Natural killer cell treated with Interleukin-12 subunit alpha and Interleukin-12 subunit beta and Interleukin-15 and Interleukin-18, amount 100 ng/mL, for 72 hours (primary cell): ENCODE results near the gene CCDC157. TPM values are rescaled to one million over a fixed set of nuclear protein-coding genes. Genes with fewer than 3 reads are reported as not detected.
"Not testable (repeated sequence)": the region's sequence is repeated elsewhere in the genome, so short reads cannot be mapped to it uniquely, and the experiment has no call there.

Experiments used
- ATAC-seq, 2 donors: fragments of 150-1000 bp; cut with Tn5 transposase in 1 of 2; sonication (Bioruptor Pico), chemical (Tn5 transposase) in 1 of 2; 2 replicates each; pipeline ENCODE4 v1.10.0; 2021
- DNase-seq: peaks from one replicate; pipeline ENCODE4 v3.0.0; 2022; ENCODE audit warnings: low spot score
- H3K27ac Mint-ChIP-seq, 2 donors: 1 replicate in 1 of 2; 2 replicates in 1 of 2; pipeline ENCODE4 v1.8.0; 2022; ENCODE audit warnings: mixed read lengths in 2 of 2, mild to moderate bottlenecking in 1 of 2, moderate library complexity in 1 of 2
- H3K27me3 Mint-ChIP-seq, 2 donors: 1 replicate in 1 of 2; 2 replicates in 1 of 2; pipeline ENCODE4 v1.8.0; 2022; ENCODE audit warnings: mixed read lengths in 2 of 2
- H3K36me3 Mint-ChIP-seq: one replicate; pipeline ENCODE4 v1.8.0; 2022; ENCODE audit warnings: mixed read lengths
- H3K4me1 Mint-ChIP-seq, 2 donors: 1 replicate in 1 of 2; 2 replicates in 1 of 2; pipeline ENCODE4 v1.8.0; 2022; ENCODE audit warnings: low read depth in 2 of 2, mixed read lengths in 2 of 2, mild to moderate bottlenecking in 1 of 2
- H3K4me3 Mint-ChIP-seq: one replicate; pipeline ENCODE4 v1.8.0; 2022; ENCODE audit warnings: mixed read lengths
- H3K9me3 Mint-ChIP-seq: 2 replicates; pipeline ENCODE4 v1.8.0; 2022; ENCODE audit warnings: mixed read lengths
- total RNA-seq, 2 donors: library from RNA; stranded (reverse); gene quantifications; one replicate each; pipeline ENCODE4 v1.2.3, GENCODE V29; 2022

Gene CCDC157
- total RNA-seq, 2 donors from 2014 or later: 3.3 to 6.8 TPM

DNA sequence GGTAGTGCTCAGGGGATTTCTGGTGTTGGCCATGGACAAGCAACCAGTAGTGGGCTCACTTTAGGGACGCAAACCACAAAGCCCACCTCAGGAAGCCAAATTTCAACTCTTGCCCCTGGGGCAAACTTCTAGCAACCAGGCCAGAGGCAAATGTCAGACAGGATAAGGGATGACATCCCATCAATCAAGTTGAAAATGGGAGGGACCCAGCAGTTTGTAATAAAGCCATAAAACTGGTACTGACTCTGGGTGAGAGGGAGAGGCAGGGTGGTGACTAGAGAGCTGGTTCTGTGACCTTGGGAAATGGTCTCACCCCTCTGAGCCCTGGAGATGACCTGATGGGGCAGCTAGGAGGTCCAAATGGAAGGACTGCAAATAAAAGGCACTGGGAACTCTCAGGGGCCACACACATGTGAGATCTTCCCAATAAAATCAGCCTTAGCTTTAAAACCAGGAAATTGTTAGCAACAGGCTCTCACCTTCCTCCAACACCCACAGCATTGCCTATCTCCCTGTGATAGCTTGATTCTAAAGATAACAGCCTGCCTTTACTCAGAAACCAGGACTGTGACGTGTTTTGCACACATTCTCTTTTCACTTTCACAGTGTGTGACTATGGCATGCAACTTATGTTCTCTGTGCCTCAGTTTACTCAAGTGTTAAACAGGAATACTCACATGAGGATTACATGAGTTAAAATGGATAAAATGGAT lies 23.7 kb upstream of the CCDC157 start:
- Mint-ChIP-seq H3K4me1 (no peaks in the 10 kb centered on the region), H3K9me3 (no peaks in the 10 kb centered on the region), H3K4me3 (no peak overlapping the region), H3K27me3 (no peaks in the 10 kb centered on the region), H3K27ac (no peak overlapping the region), H3K36me3 (peaks cover 6% of the 10 kb centered on the region)
- ATAC-seq (no peak), DNase-seq (no peak)

DNA sequence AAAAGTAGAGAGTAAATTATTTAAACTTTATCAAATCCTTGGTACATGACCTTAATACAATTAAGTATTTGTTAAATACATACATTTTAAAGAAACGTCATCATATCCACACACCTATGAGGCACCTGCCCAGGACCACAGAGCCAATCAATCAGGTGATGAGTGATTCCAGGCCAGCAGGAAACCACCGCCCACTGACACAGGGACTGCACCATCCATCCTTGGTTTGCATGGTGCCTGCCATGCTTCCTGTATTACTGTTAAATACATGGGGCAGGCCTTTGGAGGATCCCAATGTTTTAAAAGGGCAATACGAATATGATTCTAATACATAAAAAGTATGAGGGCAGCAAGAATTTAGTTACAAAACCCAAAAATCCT lies 23.1 kb upstream of the CCDC157 start:
- Mint-ChIP-seq H3K36me3 (peaks cover 9% of the 10 kb centered on the region), H3K9me3 (no peaks in the 10 kb centered on the region), H3K27me3 (no peaks in the 10 kb centered on the region), H3K27ac (no peak overlapping the region), H3K4me3 (no peak overlapping the region), H3K4me1 (no peaks in the 10 kb centered on the region)
- ATAC-seq (no peak), DNase-seq (no peak)

- H3K4me1 Mint-ChIP-seq: no peaks in the 10 kb centered on the region
- DNase-seq (no peak), ATAC-seq (no peak)
- H3K4me3 Mint-ChIP-seq: no peak overlapping the region
- H3K9me3 Mint-ChIP-seq: no peaks in the 10 kb centered on the region
- peaks cover 10% of the 10 kb centered on the region for H3K36me3 Mint-ChIP-seq
- no peaks in the 10 kb centered on the region for H3K27me3 Mint-ChIP-seq
- H3K27ac Mint-ChIP-seq: no peak overlapping the region
These were observed 22.2 kb upstream of the CCDC157 start for GRCh38 chr22:30334646-30335045.

DNA sequence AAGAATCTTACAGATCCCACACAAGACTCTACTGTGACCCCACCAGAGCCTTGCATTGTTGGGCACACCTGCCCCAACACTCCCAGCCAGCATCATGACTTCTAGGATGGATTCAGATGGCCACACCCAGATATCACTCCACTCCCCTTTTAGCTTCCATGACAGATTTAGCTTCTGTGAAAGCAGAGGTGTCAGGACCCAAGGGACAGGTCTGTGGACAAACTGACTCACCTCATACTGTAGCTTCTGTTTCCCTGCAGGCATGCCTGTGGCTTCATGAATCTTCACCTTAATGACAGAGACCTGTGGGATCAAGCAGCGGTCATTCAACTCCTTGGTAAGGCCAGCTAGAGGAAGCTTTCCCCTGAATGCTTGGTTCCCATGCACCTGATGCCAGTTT lies 21.6 kb upstream of the CCDC157 start:
- DNase-seq (no peak), ATAC-seq (no peak)
- Mint-ChIP-seq H3K27ac (peak overlapping the region in 1 of 2 donors; percentile 19), H3K27me3 (no peaks in the 10 kb centered on the region), H3K36me3 (peaks cover 9% of the 10 kb centered on the region), H3K4me1 (no peaks in the 10 kb centered on the region), H3K9me3 (no peaks in the 10 kb centered on the region), H3K4me3 (no peak overlapping the region)

- no peaks in the 10 kb centered on the region for H3K9me3 Mint-ChIP-seq
- H3K36me3 Mint-ChIP-seq: peaks cover 4% of the 10 kb centered on the region
- no peaks in the 10 kb centered on the region for H3K27me3 Mint-ChIP-seq
- ATAC-seq (no peak), DNase-seq (no peak)
- no peak overlapping the region for H3K27ac Mint-ChIP-seq
- H3K4me1 Mint-ChIP-seq: no peaks in the 10 kb centered on the region
- no peak overlapping the region for H3K4me3 Mint-ChIP-seq
These were observed 19.9 kb upstream of the CCDC157 start for GRCh38 chr22:30336752-30337460.

DNA sequence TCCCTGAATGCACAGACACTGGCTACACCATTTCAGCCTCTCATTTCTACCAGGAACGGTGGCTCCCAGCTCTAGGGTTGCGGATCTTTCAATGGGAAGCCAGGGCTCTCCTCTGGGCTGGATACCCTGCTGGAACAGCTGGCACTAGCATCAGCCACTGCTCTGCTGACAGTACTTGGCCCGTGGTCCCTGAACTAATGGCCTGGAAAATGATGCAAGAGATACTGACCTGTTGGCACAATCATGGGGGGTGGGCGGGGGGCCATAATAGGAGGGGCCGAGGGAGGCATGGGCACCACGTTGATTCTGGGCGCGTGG lies 19.4 kb upstream of the CCDC157 start:
- peaks cover 4% of the 10 kb centered on the region for H3K36me3 Mint-ChIP-seq
- no peak overlapping the region for H3K4me3 Mint-ChIP-seq
- no peak for ATAC-seq

GRCh38 chr22:30338341-30338740 lies 18.5 kb upstream of the CCDC157 start:
- not testable (repeated sequence) for H3K27ac Mint-ChIP-seq, H3K4me1 Mint-ChIP-seq, H3K9me3 Mint-ChIP-seq, H3K36me3 Mint-ChIP-seq, DNase-seq, ATAC-seq, H3K27me3 Mint-ChIP-seq, H3K4me3 Mint-ChIP-seq

More for the DNA sequence above, 19.4 kb upstream of the CCDC157 start:
- no peak for DNase-seq
- Mint-ChIP-seq H3K27ac (no peak overlapping the region), H3K4me1 (no peaks in the 10 kb centered on the region), H3K9me3 (no peaks in the 10 kb centered on the region), H3K27me3 (no peaks in the 10 kb centered on the region)

GRCh38 chr22:30338802-30339201 lies 18.0 kb upstream of the CCDC157 start:
- H3K9me3 Mint-ChIP-seq: no peaks in the 10 kb centered on the region
- no peak overlapping the region for H3K27ac Mint-ChIP-seq
- no peaks in the 10 kb centered on the region for H3K4me1 Mint-ChIP-seq
- no peak overlapping the region for H3K4me3 Mint-ChIP-seq
- ATAC-seq (no peak), DNase-seq (no peak)
- H3K36me3 Mint-ChIP-seq: peaks cover 11% of the 10 kb centered on the region
- no peaks in the 10 kb centered on the region for H3K27me3 Mint-ChIP-seq

DNA sequence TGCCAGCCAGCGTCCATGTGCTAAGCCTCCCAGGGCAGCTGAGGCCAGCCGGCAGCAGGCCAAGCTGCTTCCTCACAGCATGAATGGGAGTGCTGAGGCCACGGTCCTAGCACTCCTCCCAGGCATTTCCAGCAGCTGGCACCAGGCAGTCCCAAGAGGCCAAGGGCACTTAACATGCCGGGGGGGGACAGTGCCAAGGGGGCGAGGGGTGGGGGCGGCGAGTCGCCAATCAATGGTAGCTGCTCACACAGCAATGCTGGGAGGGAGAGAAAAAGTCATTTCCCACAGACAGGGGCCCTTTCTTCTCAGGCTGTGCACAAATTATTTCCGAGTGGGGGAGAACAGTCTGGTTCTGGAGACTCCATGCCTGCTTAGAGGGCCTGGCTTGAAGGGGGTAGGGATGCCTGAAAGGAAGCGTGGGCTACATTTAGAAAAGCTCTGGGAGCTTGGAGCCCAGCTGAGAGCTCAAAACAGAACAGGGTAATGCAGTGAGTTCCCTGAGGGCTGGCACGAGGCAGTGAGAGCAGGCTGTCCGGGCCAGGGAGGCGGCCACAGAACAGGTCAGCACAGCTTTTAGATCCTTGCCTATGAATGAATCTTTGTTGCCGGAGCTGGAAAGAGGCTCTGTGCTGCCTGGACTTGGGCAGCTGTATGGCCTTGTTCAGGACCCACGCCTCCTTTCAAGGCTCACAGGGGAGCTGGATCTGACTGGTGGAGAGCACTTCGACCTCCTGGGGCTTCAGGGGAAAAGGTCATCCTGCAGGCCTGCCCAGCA lies 15.7 kb upstream of the CCDC157 start:
- DNase-seq: no peak
- Mint-ChIP-seq H3K4me3 (no peak overlapping the region), H3K9me3 (no peaks in the 10 kb centered on the region), H3K4me1 (no peaks in the 10 kb centered on the region), H3K27me3 (no peaks in the 10 kb centered on the region), H3K36me3 (peaks cover 17% of the 10 kb centered on the region), H3K27ac (no peak overlapping the region)
- no peak for ATAC-seq

GRCh38 chr22:30344447-30345200 lies 12.2 kb upstream of the CCDC157 start:
- H3K27ac Mint-ChIP-seq: no peak overlapping the region
- H3K4me3 Mint-ChIP-seq: no peak overlapping the region
- H3K27me3 Mint-ChIP-seq: no peaks in the 10 kb centered on the region
- peaks cover 12 to 13% of the 10 kb centered on the region in 2 donors for H3K4me1 Mint-ChIP-seq
- DNase-seq: no peak
- H3K9me3 Mint-ChIP-seq: no peaks in the 10 kb centered on the region
- H3K36me3 Mint-ChIP-seq: peaks cover 13% of the 10 kb centered on the region
- ATAC-seq: no peak

DNA sequence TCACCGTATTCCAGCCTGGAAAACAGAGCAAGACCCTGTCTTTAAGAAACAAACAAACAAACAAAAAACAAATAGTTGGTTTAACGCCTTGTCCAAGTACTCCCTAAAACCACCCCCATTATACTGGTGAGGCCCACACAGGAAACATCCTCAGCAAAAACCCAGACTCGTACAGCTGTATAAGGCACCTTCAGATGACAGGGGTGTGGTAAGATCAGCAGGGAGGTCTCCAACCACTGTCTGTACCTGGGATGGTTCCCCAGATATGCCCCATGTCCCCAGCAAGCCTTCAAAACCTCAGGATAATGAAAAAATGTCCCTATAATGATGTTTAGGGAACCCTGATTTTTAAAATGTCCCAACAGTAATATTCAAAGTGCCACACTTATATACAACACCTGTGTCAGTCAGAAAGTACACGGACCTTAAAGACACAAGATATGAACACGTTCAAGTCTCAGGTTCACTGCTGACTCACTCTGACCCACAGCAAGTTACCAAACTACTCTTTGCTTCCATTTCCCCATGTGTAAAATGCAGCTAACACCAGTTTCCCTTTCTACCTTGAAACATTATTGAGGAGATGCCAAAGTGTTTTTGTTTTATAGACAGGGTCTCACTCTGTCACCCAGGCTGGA lies 9.4 kb upstream of the CCDC157 start:
- ATAC-seq (peak in 1 of 2 donors; percentile 61), DNase-seq (no peak)
- no peaks in the 10 kb centered on the region for H3K9me3 Mint-ChIP-seq
- H3K36me3 Mint-ChIP-seq: peaks cover 13% of the 10 kb centered on the region
- H3K4me1 Mint-ChIP-seq: peaks cover 24 to 27% of the 10 kb centered on the region in 2 donors
- H3K27ac Mint-ChIP-seq: peak overlapping the region; percentile 46 to 83
- H3K27me3 Mint-ChIP-seq: no peaks in the 10 kb centered on the region
- peak overlapping the region; percentile 49 for H3K4me3 Mint-ChIP-seq

GRCh38 chr22:30348404-30348803 lies 8.4 kb upstream of the CCDC157 start:
- Mint-ChIP-seq H3K36me3 (peaks cover 8% of the 10 kb centered on the region), H3K27ac (peak overlapping the region; percentile 75 to 83), H3K9me3 (no peaks in the 10 kb centered on the region), H3K4me3 (peak overlapping the region; percentile 59), H3K27me3 (no peaks in the 10 kb centered on the region), H3K4me1 (peaks cover 33 to 35% of the 10 kb centered on the region in 2 donors)
- no peak for DNase-seq
- ATAC-seq: peak in 1 of 2 donors; percentile 64

DNA sequence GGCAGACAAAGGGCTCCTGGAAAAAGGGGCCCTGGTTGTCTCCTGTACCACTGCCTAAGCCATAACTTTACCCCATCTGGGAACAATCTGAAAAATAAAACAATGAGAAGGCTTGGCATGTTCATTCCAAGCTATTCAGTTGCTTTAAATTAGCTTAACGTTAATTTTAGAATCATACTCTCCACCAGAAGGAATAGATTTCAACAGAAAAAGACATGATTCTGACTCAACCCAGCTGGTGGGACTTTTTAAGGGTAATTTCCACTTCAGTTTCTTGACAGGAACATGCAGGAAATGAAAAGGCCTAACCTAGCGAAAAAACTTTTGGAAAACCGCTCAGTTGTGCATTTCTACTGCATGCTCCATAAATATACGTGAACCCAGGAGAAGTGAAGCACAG lies 8.0 kb upstream of the CCDC157 start:
- DNase-seq (no peak), ATAC-seq (no peak)
- Mint-ChIP-seq H3K27me3 (no peaks in the 10 kb centered on the region), H3K9me3 (no peaks in the 10 kb centered on the region), H3K27ac (peak overlapping the region; percentile 75 to 83), H3K4me1 (peaks cover 37% of the 10 kb centered on the region in 2 donors), H3K36me3 (peaks cover 8% of the 10 kb centered on the region), H3K4me3 (peak overlapping the region; percentile 59)
